Panc1 (cell line): ENCODE results near the gene CUL1. TPM values are rescaled to one million over a fixed set of nuclear protein-coding genes. Genes with fewer than 3 reads are reported as not detected.

Experiments used
- ATAC-seq: fragments of 200-7000 bp; cut with Tn5 transposase; 2 replicates; pipeline ENCODE4 v1.9.1; 2020; ENCODE audit warnings: mild to moderate bottlenecking, moderate library complexity
- BruUV-seq: library from RNA; stranded (reverse); fragments of 400-500 nt; replicated peaks from 2 replicates; lab custom pipeline; 2021; lab: Mats Ljungman, UMichigan
- CTCF ChIA-PET: fragments of 300-600 bp; sonication (Branson Sonifier 250); formaldehyde crosslinking; loops from one replicate; lab custom pipeline; 2022; ENCODE audit warnings: antibody characterized with exemption; lab: Charles Lee
- POLR2A ChIA-PET: fragments of 300-600 bp; sonication (Branson Sonifier 250); formaldehyde crosslinking; loops from one replicate; lab custom pipeline; 2022; ENCODE audit warnings: antibody characterized with exemption; lab: Charles Lee
- DNase-seq: peaks from one replicate; pipeline ENCODE4 v3.0.0-alpha.2; 2010; ENCODE audit warnings: low read depth, low spot score
- H3K27ac ChIP-seq: 2 replicates; pipeline ENCODE4 v1.5.1; 2011; ENCODE audit warnings: mild to moderate bottlenecking, low read length, inconsistent platforms
- H3K27me3 ChIP-seq: fragments of 200-500 bp; sonication (Bioruptor generic); 2 replicates; pipeline ENCODE4 v1.6.0; 2014; ENCODE audit warnings: low read length, inconsistent platforms; ENCODE audit not compliant: control insufficient read depth, insufficient read depth
- H3K36me3 ChIP-seq: fragments of 200-500 bp; sonication (Bioruptor generic); 2 replicates; pipeline ENCODE4 v1.5.1; 2014; ENCODE audit warnings: inconsistent platforms, mild to moderate bottlenecking, low read length, moderate library complexity; ENCODE audit not compliant: control insufficient read depth, insufficient read depth
- H3K4me1 ChIP-seq: 2 replicates; pipeline ENCODE4 v1.5.1; 2011; ENCODE audit warnings: inconsistent platforms, mild to moderate bottlenecking, low read length, moderate library complexity; ENCODE audit not compliant: control insufficient read depth, insufficient read depth
- H3K4me3 ChIP-seq, 2 experiments: 2 replicates each; pipeline ENCODE4 v1.5.1; 2011 to 2012; ENCODE audit warnings: low read depth in 2 of 2, low read length in 2 of 2, mild to moderate bottlenecking in 2 of 2, inconsistent platforms in 1 of 2, moderate library complexity in 1 of 2
- H3K9me3 ChIP-seq: fragments of 200-500 bp; sonication (Bioruptor generic); 2 replicates; pipeline ENCODE4 v1.5.1; 2014; ENCODE audit warnings: low read depth, mild to moderate bottlenecking, inconsistent platforms, low read length, moderate library complexity; ENCODE audit not compliant: control insufficient read depth, insufficient read depth
- POLR2AphosphoS5 ChIP-seq: IDR thresholded peaks from 2 replicates; pipeline ENCODE4 v1.6.1; 2012; ENCODE audit warnings: mild to moderate bottlenecking, low read depth, low read length, moderate library complexity
- SIN3A ChIP-seq: IDR thresholded peaks from 2 replicates; pipeline ENCODE4 v1.6.1; 2012; ENCODE audit warnings: low read depth, mild to moderate bottlenecking, low read length, moderate library complexity, borderline replicate concordance; ENCODE audit not compliant: insufficient read depth
- TCF7L2 ChIP-seq: IDR thresholded peaks from 2 replicates; pipeline ENCODE4 v1.6.1; 2011; ENCODE audit warnings: mild to moderate bottlenecking, low read depth, low read length, inconsistent platforms
- in situ Hi-C: cut with HindIII; loops from 2 replicates; pipeline ENCODE4 v1.10.0; 2016; ENCODE audit warnings: low sequenced_read_pairs, low pct_unique_long_range_greater_than_20kb
- intact Hi-C: fragments of 100-400 bp; cut with micrococcal nuclease; formaldehyde crosslinking; loops from one replicate; pipeline ENCODE4 v1.10.0; 2022; ENCODE audit not compliant: unreplicated experiment
- total RNA-seq: library from RNA; stranded (reverse); gene quantifications from one replicate; pipeline ENCODE4 v1.2.1, GENCODE V29; 2021; ENCODE audit not compliant: unreplicated experiment
- TF ChIP-seq, protein P1 (sequence below), 2 experiments: IDR thresholded peaks; 2 replicates each; pipeline ENCODE4 v1.6.1; 2011 to 2012; ENCODE audit warnings: low read depth in 2 of 2, control low read depth in 1 of 2, low read length in 1 of 2, mild to moderate bottlenecking in 1 of 2, moderate library complexity in 1 of 2; ENCODE audit not compliant: insufficient read depth in 1 of 2
- TF ChIP-seq, protein P2 (sequence below): fragments of 450-650 bp; IDR thresholded peaks from 2 replicates; pipeline ENCODE4 v1.5.1; 2017; ENCODE audit warnings: mild to moderate bottlenecking

CUL1 gene
- total RNA-seq, 1 experiment from 2014 or later = 60.6 TPM

DNA sequence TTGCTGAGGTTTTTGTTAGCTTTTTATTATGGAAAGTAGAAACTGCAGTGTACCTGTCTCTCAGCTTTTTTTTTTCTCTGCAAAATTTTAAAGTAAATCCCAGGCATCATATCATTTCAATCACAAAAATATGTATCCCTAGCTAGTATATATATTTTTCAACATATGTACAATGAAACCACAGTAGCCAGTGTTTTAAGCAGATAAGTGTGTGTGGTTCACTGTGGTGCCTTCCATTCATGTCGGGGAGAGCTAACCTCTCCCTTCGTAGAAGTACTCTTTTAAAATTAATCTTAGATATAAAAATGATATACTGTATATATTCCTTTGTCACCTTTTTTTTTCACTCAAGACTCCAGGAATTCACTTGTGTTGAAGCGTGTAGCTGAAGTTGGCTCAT is 22.7 kb downstream of the CUL1 start:
- TF ChIP-seq, protein P1, sequence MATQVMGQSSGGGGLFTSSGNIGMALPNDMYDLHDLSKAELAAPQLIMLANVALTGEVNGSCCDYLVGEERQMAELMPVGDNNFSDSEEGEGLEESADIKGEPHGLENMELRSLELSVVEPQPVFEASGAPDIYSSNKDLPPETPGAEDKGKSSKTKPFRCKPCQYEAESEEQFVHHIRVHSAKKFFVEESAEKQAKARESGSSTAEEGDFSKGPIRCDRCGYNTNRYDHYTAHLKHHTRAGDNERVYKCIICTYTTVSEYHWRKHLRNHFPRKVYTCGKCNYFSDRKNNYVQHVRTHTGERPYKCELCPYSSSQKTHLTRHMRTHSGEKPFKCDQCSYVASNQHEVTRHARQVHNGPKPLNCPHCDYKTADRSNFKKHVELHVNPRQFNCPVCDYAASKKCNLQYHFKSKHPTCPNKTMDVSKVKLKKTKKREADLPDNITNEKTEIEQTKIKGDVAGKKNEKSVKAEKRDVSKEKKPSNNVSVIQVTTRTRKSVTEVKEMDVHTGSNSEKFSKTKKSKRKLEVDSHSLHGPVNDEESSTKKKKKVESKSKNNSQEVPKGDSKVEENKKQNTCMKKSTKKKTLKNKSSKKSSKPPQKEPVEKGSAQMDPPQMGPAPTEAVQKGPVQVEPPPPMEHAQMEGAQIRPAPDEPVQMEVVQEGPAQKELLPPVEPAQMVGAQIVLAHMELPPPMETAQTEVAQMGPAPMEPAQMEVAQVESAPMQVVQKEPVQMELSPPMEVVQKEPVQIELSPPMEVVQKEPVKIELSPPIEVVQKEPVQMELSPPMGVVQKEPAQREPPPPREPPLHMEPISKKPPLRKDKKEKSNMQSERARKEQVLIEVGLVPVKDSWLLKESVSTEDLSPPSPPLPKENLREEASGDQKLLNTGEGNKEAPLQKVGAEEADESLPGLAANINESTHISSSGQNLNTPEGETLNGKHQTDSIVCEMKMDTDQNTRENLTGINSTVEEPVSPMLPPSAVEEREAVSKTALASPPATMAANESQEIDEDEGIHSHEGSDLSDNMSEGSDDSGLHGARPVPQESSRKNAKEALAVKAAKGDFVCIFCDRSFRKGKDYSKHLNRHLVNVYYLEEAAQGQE (IDR thresholded peaks at IDR 0.05; ENCODE audit: insufficient read depth in 1 of 2, low read depth in 2 of 2, low read length in 1 of 2) = no peak
- no peak for DNase-seq
- in situ Hi-C loops (no loop called here), intact Hi-C loops (no loop called here)
- H3K27ac ChIP-seq = no peak overlapping the region
- no peak for ATAC-seq
- no TSS peak for BruUV-seq
- H3K4me1 ChIP-seq = peaks cover 4% of the 10 kb centered on the region; the same call in 1 of the 2 replicates
- H3K36me3 ChIP-seq = no peaks in the 10 kb centered on the region
- H3K27me3 ChIP-seq = no peaks in the 10 kb centered on the region
- H3K9me3 ChIP-seq = no peaks in the 10 kb centered on the region
- no peak overlapping the region for H3K4me3 ChIP-seq
- POLR2A ChIA-PET = interaction anchor here (0.6 to 0.7 kb wide), 2 partner anchors 17 to 52 kb away, joined by 3 to 5 read pairs; no protein-coding TSS in a partner anchor
- CTCF ChIA-PET = no interaction called here

DNA sequence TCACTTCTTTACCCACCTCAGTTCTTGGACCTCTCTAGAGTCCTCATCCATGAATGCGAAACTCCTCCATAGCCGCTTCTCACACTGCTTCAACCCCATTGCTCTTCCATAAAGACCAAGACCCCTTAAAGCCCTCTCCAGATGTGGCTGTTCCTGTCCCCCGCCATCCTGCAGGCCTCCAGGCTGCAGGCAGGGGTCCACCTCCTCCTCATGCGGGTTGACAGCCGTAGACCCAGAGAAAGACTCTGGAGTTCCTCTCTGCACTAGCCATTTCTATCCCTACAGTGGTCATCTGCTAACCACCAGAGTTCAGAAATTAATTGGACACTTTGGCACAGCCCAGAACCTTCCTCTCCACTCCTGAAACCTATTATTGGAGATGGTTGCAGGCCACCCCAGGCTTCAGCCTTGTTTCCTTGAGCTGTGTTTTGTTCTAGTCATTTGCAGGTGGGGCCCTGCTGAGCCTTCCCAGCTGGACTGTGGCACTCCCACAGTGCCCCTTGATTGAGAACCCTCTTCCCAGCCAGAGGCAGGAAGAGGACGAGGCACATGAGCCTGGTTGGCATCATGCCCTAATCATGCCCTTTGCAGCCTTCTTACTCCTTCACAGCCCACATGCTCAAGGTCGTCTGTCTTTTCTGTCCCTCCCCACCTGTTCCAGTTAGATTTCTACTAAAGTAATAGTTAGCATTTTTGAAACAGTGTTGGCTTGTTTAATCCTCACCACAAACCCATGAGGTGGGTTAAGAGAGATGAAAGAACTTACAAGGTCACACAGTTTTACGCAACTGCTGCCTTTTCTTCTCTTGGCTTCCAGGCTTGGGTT is 23.9 kb downstream of the CUL1 start:
- Histone ChIP-seq H3K9me3 (no peaks in the 10 kb centered on the region), H3K4me3 (no peak overlapping the region), H3K36me3 (no peaks in the 10 kb centered on the region), H3K27me3 (no peaks in the 10 kb centered on the region), H3K27ac (no peak overlapping the region), H3K4me1 (peaks cover 4% of the 10 kb centered on the region; the same call in 1 of the 2 replicates)
- no peak for ATAC-seq
- TF ChIP-seq POLR2AphosphoS5 (no peak), SIN3A (no peak), TCF7L2 (no peak)
- TF ChIP-seq, protein P2, sequence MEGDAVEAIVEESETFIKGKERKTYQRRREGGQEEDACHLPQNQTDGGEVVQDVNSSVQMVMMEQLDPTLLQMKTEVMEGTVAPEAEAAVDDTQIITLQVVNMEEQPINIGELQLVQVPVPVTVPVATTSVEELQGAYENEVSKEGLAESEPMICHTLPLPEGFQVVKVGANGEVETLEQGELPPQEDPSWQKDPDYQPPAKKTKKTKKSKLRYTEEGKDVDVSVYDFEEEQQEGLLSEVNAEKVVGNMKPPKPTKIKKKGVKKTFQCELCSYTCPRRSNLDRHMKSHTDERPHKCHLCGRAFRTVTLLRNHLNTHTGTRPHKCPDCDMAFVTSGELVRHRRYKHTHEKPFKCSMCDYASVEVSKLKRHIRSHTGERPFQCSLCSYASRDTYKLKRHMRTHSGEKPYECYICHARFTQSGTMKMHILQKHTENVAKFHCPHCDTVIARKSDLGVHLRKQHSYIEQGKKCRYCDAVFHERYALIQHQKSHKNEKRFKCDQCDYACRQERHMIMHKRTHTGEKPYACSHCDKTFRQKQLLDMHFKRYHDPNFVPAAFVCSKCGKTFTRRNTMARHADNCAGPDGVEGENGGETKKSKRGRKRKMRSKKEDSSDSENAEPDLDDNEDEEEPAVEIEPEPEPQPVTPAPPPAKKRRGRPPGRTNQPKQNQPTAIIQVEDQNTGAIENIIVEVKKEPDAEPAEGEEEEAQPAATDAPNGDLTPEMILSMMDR = no peak
- TF ChIP-seq, protein P1 (IDR thresholded peaks at IDR 0.05; ENCODE audit: insufficient read depth in 1 of 2, low read depth in 2 of 2, low read length in 1 of 2) = no peak
- BruUV-seq = no TSS peak
- in situ Hi-C loops = no loop called here
- DNase-seq = no peak
- ChIA-PET POLR2A (interaction anchor here (0.6 kb wide), 2 partner anchors 15 to 252 kb away, joined by 3 to 5 read pairs; no protein-coding TSS in a partner anchor), CTCF (no interaction called here)
- intact Hi-C loops = no loop called here
